LNCAP (cell line): Measurements from ENCODE around the gene TMPO.

Experiments used
- TF ChIP-seq, protein P1 (sequence below): fragments of 450-650 bp; IDR thresholded peaks from 2 replicates; pipeline ENCODE4 v1.5.1; 2017; ENCODE audit warnings: mild to moderate bottlenecking

TMPO gene

DNA sequence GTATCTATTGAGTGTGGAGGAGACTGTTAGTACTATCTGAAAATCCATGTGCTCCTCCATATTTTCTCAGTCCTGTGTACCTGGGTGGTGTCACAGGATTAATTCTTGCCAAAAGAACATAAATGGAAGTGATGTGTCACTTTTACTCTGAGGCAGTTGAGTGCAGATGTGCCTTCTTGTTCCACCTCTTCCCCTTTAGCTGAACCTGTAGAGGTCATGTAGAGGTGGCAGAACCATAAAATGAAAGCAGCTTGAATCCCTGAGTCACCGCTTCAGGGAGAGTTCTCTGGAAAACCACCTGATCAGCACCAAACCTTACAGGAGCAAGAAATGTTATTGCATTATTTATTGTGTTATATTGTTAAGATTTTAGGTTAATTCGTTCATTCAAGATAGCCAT lies 63.4 kb downstream of the TMPO start:
- TF ChIP-seq, protein P1, sequence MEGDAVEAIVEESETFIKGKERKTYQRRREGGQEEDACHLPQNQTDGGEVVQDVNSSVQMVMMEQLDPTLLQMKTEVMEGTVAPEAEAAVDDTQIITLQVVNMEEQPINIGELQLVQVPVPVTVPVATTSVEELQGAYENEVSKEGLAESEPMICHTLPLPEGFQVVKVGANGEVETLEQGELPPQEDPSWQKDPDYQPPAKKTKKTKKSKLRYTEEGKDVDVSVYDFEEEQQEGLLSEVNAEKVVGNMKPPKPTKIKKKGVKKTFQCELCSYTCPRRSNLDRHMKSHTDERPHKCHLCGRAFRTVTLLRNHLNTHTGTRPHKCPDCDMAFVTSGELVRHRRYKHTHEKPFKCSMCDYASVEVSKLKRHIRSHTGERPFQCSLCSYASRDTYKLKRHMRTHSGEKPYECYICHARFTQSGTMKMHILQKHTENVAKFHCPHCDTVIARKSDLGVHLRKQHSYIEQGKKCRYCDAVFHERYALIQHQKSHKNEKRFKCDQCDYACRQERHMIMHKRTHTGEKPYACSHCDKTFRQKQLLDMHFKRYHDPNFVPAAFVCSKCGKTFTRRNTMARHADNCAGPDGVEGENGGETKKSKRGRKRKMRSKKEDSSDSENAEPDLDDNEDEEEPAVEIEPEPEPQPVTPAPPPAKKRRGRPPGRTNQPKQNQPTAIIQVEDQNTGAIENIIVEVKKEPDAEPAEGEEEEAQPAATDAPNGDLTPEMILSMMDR: no peak

DNA sequence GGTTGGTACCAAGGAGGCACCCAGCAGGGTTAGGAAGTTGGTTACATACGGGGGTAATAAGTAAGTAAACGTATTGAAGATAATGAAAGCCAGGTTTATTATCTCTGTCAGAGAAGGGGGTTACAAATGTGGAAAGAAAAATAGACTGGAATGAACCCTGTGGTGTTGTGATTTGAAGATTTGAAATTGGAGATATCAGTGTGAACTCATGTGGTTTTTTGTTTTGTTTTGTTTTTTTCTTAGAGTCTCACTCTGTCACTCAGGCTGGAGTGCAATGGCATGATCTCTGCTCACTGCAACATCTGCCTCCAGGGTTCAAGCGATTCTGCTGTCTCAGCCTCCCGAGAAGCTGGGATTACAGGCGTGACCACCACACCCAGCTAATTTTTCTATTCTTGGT lies 64.0 kb downstream of the TMPO start:
- TF ChIP-seq, protein P1: no peak

GRCh38 chr12:98579835-98580234 lies 64.4 kb downstream of the TMPO start:
- TF ChIP-seq, protein P1: no peak

DNA sequence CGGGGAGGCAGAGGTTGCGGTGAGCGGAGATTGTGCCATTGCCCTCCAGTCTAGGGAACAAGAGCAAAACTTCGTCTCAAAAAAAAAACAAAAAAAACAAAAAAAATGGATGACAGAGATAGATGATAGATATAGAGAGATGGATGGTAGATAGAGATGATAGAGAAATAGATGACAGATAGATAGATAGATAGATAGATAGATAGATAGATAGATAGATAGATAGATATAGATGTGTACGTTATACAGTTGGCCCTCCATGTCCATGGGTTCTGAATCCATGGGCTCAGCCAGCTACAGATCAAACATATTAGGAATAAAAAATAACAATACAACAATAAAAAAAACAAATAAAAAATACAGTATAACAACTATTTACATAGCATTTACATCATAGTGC lies 65.3 kb downstream of the TMPO start:
- TF ChIP-seq, protein P1: no peak

- TF ChIP-seq, protein P1: no peak
Observed at GRCh38 chr12:98581101-98581500, 65.7 kb downstream of the TMPO start.

- TF ChIP-seq, protein P1: no peak
Observed at GRCh38 chr12:98582093-98582492, 66.7 kb downstream of the TMPO start.

DNA sequence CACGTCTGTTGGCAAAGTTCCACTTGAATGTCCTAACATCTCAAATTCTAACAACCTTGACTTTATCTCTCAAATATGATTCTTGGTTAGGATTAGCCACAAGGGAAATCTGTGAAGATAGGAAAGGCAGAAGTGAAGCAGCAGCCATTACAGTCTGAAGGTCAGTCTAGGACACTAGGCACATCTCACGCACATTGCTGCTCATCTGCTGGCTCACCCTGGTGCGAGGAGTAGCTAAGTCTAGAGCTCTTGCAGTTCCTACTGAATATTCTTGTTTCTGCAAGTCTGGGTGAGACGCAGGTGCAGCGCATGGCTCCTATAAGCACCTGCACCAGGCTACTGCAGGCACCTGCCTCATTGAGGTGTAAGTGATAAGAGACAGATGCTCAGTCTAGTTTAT lies 71.7 kb downstream of the TMPO start:
- TF ChIP-seq, protein P1: no peak

DNA sequence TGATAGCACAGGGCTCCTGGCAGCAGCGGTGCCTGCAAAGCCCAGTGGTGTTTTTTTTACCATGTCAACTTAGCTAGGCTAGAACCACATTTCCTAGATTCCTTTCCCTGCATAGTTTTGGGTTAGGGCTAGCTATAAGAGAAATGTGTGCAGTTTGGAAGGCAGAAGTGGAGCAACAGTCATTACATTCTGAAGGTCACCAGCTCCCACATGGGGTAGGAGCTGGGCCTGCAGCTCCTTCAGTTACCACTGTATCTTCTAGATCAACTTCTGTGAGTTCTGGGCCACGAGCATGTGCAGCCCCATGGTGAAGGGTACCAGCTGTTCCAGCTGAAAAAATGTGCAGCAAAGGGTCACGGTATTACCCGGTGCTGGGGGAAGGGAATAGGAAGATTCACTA lies 75.8 kb downstream of the TMPO start:
- TF ChIP-seq, protein P1: no peak
